ENCODE measurements around the gene XPO5. TPM values are rescaled to one million over a fixed set of nuclear protein-coding genes. Genes with fewer than 3 reads are reported as not detected.
"Not testable (repeated sequence)": the region's sequence is repeated elsewhere in the genome, so short reads cannot be mapped to it uniquely, and the experiment has no call there.

Gene XPO5
- total RNA-seq, 2 donors from 2014 or later, result 109 to 110 TPM

- ATAC-seq (peak; percentile 79 to 82), DNase-seq (ENCODE audit: low spot score in 2 of 2) (peak; percentile 74 to 82)
- H3K9me3 Mint-ChIP-seq, result no peaks in the 10 kb centered on the region
- peak within 1 kb of the TSS; percentile 77 to 90 for H3K27ac Mint-ChIP-seq
- H3K36me3 Mint-ChIP-seq, result peaks cover 5 to 17% of the 10 kb centered on the region in 2 donors
Measured at GRCh38 chr6:43509984-43510826, 65.6 kb downstream of the XPO5 start, which contains the start of gene LRRC73. Gene LRRC73 (minus strand): TSS chr6:43510346. CDS start chr6:43509785, 561 bp downstream.

- peaks cover 5 to 10% of the 10 kb centered on the region in 2 donors for H3K36me3 Mint-ChIP-seq
- peak overlapping the region; percentile 77 to 90 for H3K27ac Mint-ChIP-seq
- DNase-seq (ENCODE audit: low spot score in 2 of 2) (no peak), ATAC-seq (no peak)
- H3K9me3 Mint-ChIP-seq, result no peaks in the 10 kb centered on the region
Measured at GRCh38 chr6:43509142-43509983, 66.5 kb downstream of the XPO5 start.

GRCh38 chr6:43508481-43509141, 67.2 kb downstream of the XPO5 start:
- peaks cover 5 to 8% of the 10 kb centered on the region in 2 donors for H3K36me3 Mint-ChIP-seq
- no peaks in the 10 kb centered on the region for H3K9me3 Mint-ChIP-seq
- ATAC-seq, result no peak
- DNase-seq (ENCODE audit: low spot score in 2 of 2), result no peak
- peak overlapping the region; percentile 77 to 90 for H3K27ac Mint-ChIP-seq

- Mint-ChIP-seq H3K27ac (no peak overlapping the region), H3K9me3 (no peaks in the 10 kb centered on the region), H3K36me3 (peaks cover 5 to 8% of the 10 kb centered on the region in 2 donors)
- DNase-seq (ENCODE audit: low spot score in 2 of 2), result peak; percentile 77 to 86
- peak; percentile 73 to 77 for ATAC-seq
Measured at GRCh38 chr6:43506667-43507471, 69.0 kb downstream of the XPO5 start.

- Mint-ChIP-seq H3K27ac (no peak overlapping the region), H3K36me3 (peaks cover 0 to 8% of the 10 kb centered on the region in 2 donors), H3K9me3 (no peaks in the 10 kb centered on the region)
- DNase-seq (ENCODE audit: low spot score in 2 of 2), result no peak
- no peak for ATAC-seq
Measured at GRCh38 chr6:43506171-43506570, 69.7 kb downstream of the XPO5 start.

GRCh38 chr6:43505718-43506117, 70.1 kb downstream of the XPO5 start:
- Mint-ChIP-seq H3K36me3 (peaks cover 0 to 8% of the 10 kb centered on the region in 2 donors), H3K9me3 (no peaks in the 10 kb centered on the region)
- ATAC-seq, result no peak

GRCh38 chr6:43504756-43505593, 70.9 kb downstream of the XPO5 start:
- no peaks in the 10 kb centered on the region for H3K9me3 Mint-ChIP-seq
- peaks cover 0 to 8% of the 10 kb centered on the region in 2 donors for H3K36me3 Mint-ChIP-seq
- DNase-seq (ENCODE audit: low spot score in 2 of 2) (no peak), ATAC-seq (no peak)
- no peak overlapping the region for H3K27ac Mint-ChIP-seq

More at GRCh38 chr6:43505718-43506117, 70.1 kb downstream of the XPO5 start:
- DNase-seq (ENCODE audit: low spot score in 2 of 2), result no peak
- no peak overlapping the region for H3K27ac Mint-ChIP-seq

GRCh38 chr6:43503443-43503842, 72.4 kb downstream of the XPO5 start:
- H3K36me3 Mint-ChIP-seq, result no peaks in the 10 kb centered on the region
- DNase-seq (ENCODE audit: low spot score in 2 of 2), result no peak
- no peak for ATAC-seq
- no peaks in the 10 kb centered on the region for H3K9me3 Mint-ChIP-seq
- H3K27ac Mint-ChIP-seq, result peak overlapping the region in 1 of 2 donors; percentile 92

GRCh38 chr6:43502666-43503065, 73.2 kb downstream of the XPO5 start:
- ATAC-seq (no peak), DNase-seq (ENCODE audit: low spot score in 2 of 2) (no peak)
- H3K9me3 Mint-ChIP-seq, result no peaks in the 10 kb centered on the region
- peak overlapping the region in 1 of 2 donors; percentile 58 for H3K27ac Mint-ChIP-seq
- no peaks in the 10 kb centered on the region for H3K36me3 Mint-ChIP-seq

- ATAC-seq (no peak), DNase-seq (ENCODE audit: low spot score in 2 of 2) (no peak)
- Mint-ChIP-seq H3K36me3 (no peaks in the 10 kb centered on the region), H3K27ac (no peak overlapping the region), H3K9me3 (no peaks in the 10 kb centered on the region)
Measured at GRCh38 chr6:43500921-43501320, 74.9 kb downstream of the XPO5 start.

- peak overlapping the region in 1 of 2 donors; percentile 79 for H3K27ac Mint-ChIP-seq
- DNase-seq (ENCODE audit: low spot score in 2 of 2) (no peak), ATAC-seq (no peak)
- no peaks in the 10 kb centered on the region for H3K9me3 Mint-ChIP-seq
- no peaks in the 10 kb centered on the region for H3K36me3 Mint-ChIP-seq
Measured at GRCh38 chr6:43499028-43499815, 76.6 kb downstream of the XPO5 start.

GRCh38 chr6:43498291-43498690, 77.5 kb downstream of the XPO5 start:
- not testable (repeated sequence) for DNase-seq (ENCODE audit: low spot score in 2 of 2); ATAC-seq; H3K36me3 Mint-ChIP-seq; H3K9me3 Mint-ChIP-seq
- H3K27ac Mint-ChIP-seq, result peak overlapping the region in 1 of 2 donors; percentile 14

- H3K9me3 Mint-ChIP-seq, result no peaks in the 10 kb centered on the region
- DNase-seq (ENCODE audit: low spot score in 2 of 2) (no peak), ATAC-seq (no peak)
- H3K36me3 Mint-ChIP-seq, result no peaks in the 10 kb centered on the region
- no peak overlapping the region for H3K27ac Mint-ChIP-seq
Measured at GRCh38 chr6:43497689-43498088, 78.1 kb downstream of the XPO5 start.

- H3K36me3 Mint-ChIP-seq, result no peaks in the 10 kb centered on the region
- no peak for ATAC-seq
Measured at GRCh38 chr6:43497129-43497396, 78.8 kb downstream of the XPO5 start.

More at GRCh38 chr6:43497129-43497396, 78.8 kb downstream of the XPO5 start:
- no peaks in the 10 kb centered on the region for H3K9me3 Mint-ChIP-seq
- DNase-seq (ENCODE audit: low spot score in 2 of 2), result no peak
- H3K27ac Mint-ChIP-seq, result peak overlapping the region in 1 of 2 donors; percentile 23
